H1 (cell line): Measurements from ENCODE around the gene TTBK1. TPM values are rescaled to one million over a fixed set of nuclear protein-coding genes. Genes with fewer than 3 reads are reported as not detected.

Source experiments
- CTCF ChIA-PET: fragments of 300-600 bp; sonication (Branson Sonifier 250); formaldehyde crosslinking; loops from one replicate; lab custom pipeline; 2021; ENCODE audit not compliant: partially characterized antibody; lab: Charles Lee
- POLR2A ChIA-PET: fragments of 300-600 bp; sonication (Branson Sonifier 250); formaldehyde crosslinking; loops from one replicate; lab custom pipeline; 2021; ENCODE audit warnings: inconsistent platforms; ENCODE audit not compliant: partially characterized antibody; lab: Charles Lee
- DNase-seq, 2 experiments: peaks; one replicate each; pipeline versions ENCODE4 v3.0.0 to v3.0.0-alpha.2; 2010 to 2022; ENCODE audit warnings: low spot score in 2 of 2, low read depth in 1 of 2, mixed read lengths in 1 of 2
- FAIRE-seq: peaks from 2 replicates; lab custom pipeline; 2011; peaks lifted over from hg19 to GRCh38; lab: Jason Lieb, UNC
- H2AFZ ChIP-seq: 2 replicates; pipeline ENCODE4 v1.8.1; 2012; ENCODE audit warnings: low read length, inconsistent platforms
- H2AK5ac ChIP-seq: 2 replicates; pipeline ENCODE4 v1.6.1; 2013; ENCODE audit warnings: low read depth, low read length
- H2BK120ac ChIP-seq: replicated peaks from 2 replicates; pipeline ENCODE3; 2013; ENCODE audit warnings: low read depth, low read length, inconsistent platforms
- H2BK12ac ChIP-seq: 2 replicates; pipeline ENCODE4 v1.6.1; 2013; ENCODE audit warnings: low read depth, low read length
- H2BK15ac ChIP-seq: 2 replicates; pipeline ENCODE4 v1.6.1; 2013; ENCODE audit warnings: low read length
- H2BK20ac ChIP-seq: 2 replicates; pipeline ENCODE4 v1.6.1; 2013; ENCODE audit warnings: low read length
- H2BK5ac ChIP-seq: 2 replicates; pipeline ENCODE4 v1.6.1; 2013; ENCODE audit warnings: low read depth, low read length
- H3K14ac ChIP-seq: 2 replicates; pipeline ENCODE4 v1.6.1; 2013; ENCODE audit warnings: inconsistent platforms; ENCODE audit not compliant: insufficient read length
- H3K18ac ChIP-seq: 2 replicates; pipeline ENCODE4 v1.6.1; 2013; ENCODE audit warnings: low read length; ENCODE audit errors: extremely low read depth
- H3K23ac ChIP-seq: 2 replicates; pipeline ENCODE4 v1.6.1; 2013; ENCODE audit warnings: inconsistent platforms; ENCODE audit not compliant: insufficient read length
- H3K23me2 ChIP-seq: 2 replicates; pipeline ENCODE4 v1.6.1; 2013; ENCODE audit warnings: low read depth, low read length
- H3K27ac ChIP-seq: 2 replicates; pipeline ENCODE4 v1.6.1; 2011; ENCODE audit warnings: low read depth, low read length, inconsistent platforms
- H3K27me3 ChIP-seq, 4 experiments: replicated peaks in 1 of 4; 1 replicate in 1 of 4; 2 replicates in 3 of 4; pipeline versions ENCODE4 v1.6.1 to v1.8.1; 2011 to 2013; ENCODE audit warnings: low read length in 3 of 4, mild to moderate bottlenecking in 3 of 4, inconsistent platforms in 2 of 4, mixed read lengths in 2 of 4, moderate library complexity in 1 of 4; ENCODE audit not compliant: control insufficient read depth in 3 of 4, insufficient read depth in 3 of 4; ENCODE audit errors: extremely low read depth in 1 of 4
- H3K36me3 ChIP-seq, 4 experiments: 2 replicates each; pipeline versions ENCODE4 v1.6.1 to v1.8.1; 2011 to 2013; ENCODE audit warnings: mild to moderate bottlenecking in 4 of 4, low read length in 3 of 4, moderate library complexity in 2 of 4, control low read depth in 1 of 4, inconsistent platforms in 1 of 4; ENCODE audit not compliant: insufficient read depth in 4 of 4, control insufficient read depth in 2 of 4
- H3K4ac ChIP-seq: replicated peaks from 2 replicates; pipeline ENCODE3; 2013; ENCODE audit warnings: low read length, low read depth, mixed read lengths, inconsistent platforms; ENCODE audit not compliant: insufficient read length
- H3K4me1 ChIP-seq, 4 experiments: replicated peaks in 1 of 4; 1 replicate in 1 of 4; 2 replicates in 3 of 4; pipeline versions ENCODE4 v1.6.1 to v1.8.1; 2011 to 2013; ENCODE audit warnings: low read length in 3 of 4, inconsistent platforms in 2 of 4, mixed read lengths in 1 of 4; ENCODE audit not compliant: insufficient read depth in 4 of 4, control insufficient read depth in 3 of 4
- H3K4me2 ChIP-seq, 2 experiments: 2 replicates each; pipeline versions ENCODE4 v1.6.1 to v1.8.1; 2011 to 2013; ENCODE audit warnings: low read depth in 2 of 2, low read length in 2 of 2, control low read depth in 1 of 2, inconsistent platforms in 1 of 2, mild to moderate bottlenecking in 1 of 2; ENCODE audit not compliant: insufficient read depth in 1 of 2
- H3K4me3 ChIP-seq, 4 experiments: fragments of 200-600, 300-600 bp in 1 of 4; sonication (generic), shearing (Covaris generic), sonication (Bioruptor Twin) in 1 of 4; 2 replicates each; pipeline versions ENCODE4 v1.5.1 to v1.8.1; 2011 to 2016; ENCODE audit warnings: low read length in 4 of 4, low read depth in 3 of 4, control low read depth in 2 of 4, inconsistent platforms in 2 of 4, mild to moderate bottlenecking in 2 of 4, mixed read lengths in 1 of 4, moderate library complexity in 1 of 4; ENCODE audit not compliant: insufficient read depth in 2 of 4; ENCODE audit errors: extremely low read depth in 1 of 4
- H3K56ac ChIP-seq: replicated peaks from 2 replicates; pipeline ENCODE3; 2013; ENCODE audit warnings: low read depth, mild to moderate bottlenecking, mixed read lengths, low read length, inconsistent platforms; ENCODE audit not compliant: insufficient read length
- H3K79me1 ChIP-seq: 2 replicates; pipeline ENCODE4 v1.6.1; 2013; ENCODE audit warnings: low read depth, low read length, control low read depth
- H3K79me2 ChIP-seq, 2 experiments: 2 replicates each; pipeline versions ENCODE4 v1.6.1 to v1.8.1; 2012 to 2013; ENCODE audit warnings: low read length in 2 of 2, mild to moderate bottlenecking in 2 of 2, inconsistent platforms in 1 of 2; ENCODE audit not compliant: insufficient read depth in 2 of 2, control insufficient read depth in 1 of 2
- H3K9ac ChIP-seq, 4 experiments: replicated peaks in 1 of 4; 1 replicate in 1 of 4; 2 replicates in 3 of 4; pipeline versions ENCODE4 v1.6.1 to v1.8.1; 2011 to 2013; ENCODE audit warnings: low read depth in 3 of 4, low read length in 3 of 4, control low read depth in 2 of 4, mild to moderate bottlenecking in 2 of 4, moderate library complexity in 2 of 4, inconsistent platforms in 1 of 4; ENCODE audit errors: extremely low read depth in 1 of 4
- H3K9me3 ChIP-seq, 2 experiments: 2 replicates each; pipeline versions ENCODE4 v1.6.1 to v1.8.1; 2012 to 2013; ENCODE audit warnings: mild to moderate bottlenecking in 2 of 2, moderate library complexity in 2 of 2, control low read depth in 1 of 2, inconsistent platforms in 1 of 2, low read depth in 1 of 2, low read length in 1 of 2, mixed read lengths in 1 of 2; ENCODE audit not compliant: insufficient read depth in 2 of 2
- H4K20me1 ChIP-seq, 2 experiments: replicated peaks in 1 of 2; 2 replicates each; pipeline versions ENCODE3 to v1.8.1; 2011 to 2013; ENCODE audit warnings: inconsistent platforms in 2 of 2, low read length in 2 of 2, mild to moderate bottlenecking in 1 of 2; ENCODE audit not compliant: insufficient read depth in 2 of 2, control insufficient read depth in 1 of 2
- H4K5ac ChIP-seq: 2 replicates; pipeline ENCODE4 v1.6.1; 2013; ENCODE audit warnings: low read length, low read depth, mixed read lengths, inconsistent platforms; ENCODE audit not compliant: insufficient read length
- H4K8ac ChIP-seq: 2 replicates; pipeline ENCODE4 v1.8.0; 2013; ENCODE audit warnings: mild to moderate bottlenecking, moderate library complexity, low read length, inconsistent platforms; ENCODE audit not compliant: insufficient read depth; ENCODE audit errors: extremely low read depth
- H4K91ac ChIP-seq: replicated peaks from 2 replicates; pipeline ENCODE3; 2013; ENCODE audit warnings: low read length, mixed read lengths, inconsistent platforms; ENCODE audit not compliant: insufficient read length
- EZH2 ChIP-seq: fragments of 200-600 bp; sonication (generic); IDR thresholded peaks from 2 replicates; pipeline ENCODE4 v1.7.1; 2012; ENCODE audit warnings: low read depth, mild to moderate bottlenecking, moderate library complexity, low read length, inconsistent platforms; ENCODE audit not compliant: severe bottlenecking
- HDAC6 ChIP-seq: IDR thresholded peaks from one replicate; pipeline ENCODE4 v1.7.1; 2012; ENCODE audit warnings: low read depth, mild to moderate bottlenecking, inconsistent platforms, low read length, moderate library complexity
- KDM5A ChIP-seq: fragments of 200-600 bp; IDR thresholded peaks from 2 replicates; pipeline ENCODE4 v1.7.1; 2012; ENCODE audit warnings: mild to moderate bottlenecking, low read length, inconsistent platforms, mixed read lengths
- NRF1 ChIP-seq: IDR thresholded peaks from 2 replicates; pipeline ENCODE4 v1.6.1; 2011; ENCODE audit warnings: mild to moderate bottlenecking, low read depth, low read length, improper control_type of control experiment
- POLR2A ChIP-seq, 2 experiments: IDR thresholded peaks; 1 replicate in 1 of 2; 2 replicates in 1 of 2; pipeline ENCODE4 v1.6.1; 2011; ENCODE audit warnings: low read depth in 2 of 2, low read length in 2 of 2, mild to moderate bottlenecking in 2 of 2; ENCODE audit errors: control extremely low read depth in 1 of 2
- POU5F1 ChIP-seq: IDR thresholded peaks from 2 replicates; pipeline ENCODE4 v1.6.1; 2011; ENCODE audit warnings: low read depth, mild to moderate bottlenecking, low read length, moderate library complexity
- SIRT6 ChIP-seq: IDR thresholded peaks from one replicate; pipeline ENCODE4 v1.7.1; 2012; ENCODE audit warnings: low read length, inconsistent platforms
- TEAD4 ChIP-seq: IDR thresholded peaks from 2 replicates; pipeline ENCODE4 v1.6.1; 2012; ENCODE audit warnings: low read depth, low read length, inconsistent platforms, mixed read lengths
- YY1 ChIP-seq: IDR thresholded peaks from 2 replicates; pipeline ENCODE4 v1.6.1; 2011; ENCODE audit warnings: low read depth, mild to moderate bottlenecking, low read length
- WGBS, 2 experiments: shearing (Covaris generic) in 1 of 2; methylation state at CpG; one replicate each; pipeline versions ENCODE4 v1.1.6 to v1.1.7; 2013 to 2015; ENCODE audit warnings: low lambda C conversion rate in 2 of 2, mixed read lengths in 2 of 2, inconsistent platforms in 1 of 2, low coverage in 1 of 2, missing lambda C conversion rate in 1 of 2; ENCODE audit not compliant: insufficient replicate concordance in 2 of 2, insufficient coverage in 1 of 2, insufficient read length in 1 of 2; ENCODE audit errors: extremely low coverage in 1 of 2, missing lambda C conversion rate in 1 of 2; 5-methylcytosine and 5-hydroxymethylcytosine counted together
- polyA plus RNA-seq, 7 experiments: library from polyadenylated mRNA; depleted of rRNA in 3 of 7; stranded (reverse) in 5 of 7; unstranded in 2 of 7; fragments of >200 nt in 5 of 7; fragments of 200-250 nt in 2 of 7; gene quantifications; 1 replicate in 5 of 7; 2 replicates in 1 of 7; 4 replicates in 1 of 7; pipeline versions ENCODE4 v1.2.1 to v1.2.3, GENCODE V29; 2011 to 2013; ENCODE audit warnings: missing spikeins in 2 of 7, mixed read lengths in 2 of 7
- total RNA-seq: library from RNA; stranded (reverse); fragmentation: NEBNext Ultra II Directional; extraction: Animal tissue kit (Norgen Biotek cat#: 25700); gene quantifications from 2 replicates; pipeline ENCODE4 v1.2.1, GENCODE V29; 2021

The TTBK1 gene
- total and polyA plus RNA-seq, 2 of the 8 experiments (the other 6 are each of a cell fraction or from before 2014, with no cell fraction given), result 0.53 to 1.6 TPM

- 82% methylated on average over 12 of the region's 12 CpGs; no CpG with 5 or more reads in 1 of the 2 experiments for WGBS, 2 experiments
- Histone ChIP-seq H4K91ac (peak overlapping the region; percentile 1), H3K4ac (no peak overlapping the region), H3K14ac (no peak overlapping the region), H2BK15ac (0 out of 2 replicates have a peak overlapping the region, but pooled peaks have one; percentile 46), H3K79me2 (no peaks in the 10 kb centered on the region), H3K56ac (no peak overlapping the region), H4K20me1 (peaks cover 0 to 2% of the 10 kb centered on the region in 2 experiments), H2AFZ (no peak overlapping the region), H3K79me1 (no peaks in the 10 kb centered on the region), H3K27ac (no peak overlapping the region), H3K4me1 (no peaks in the 10 kb centered on the region; a peak in 1 of 7 replicates), H3K4me2 (no peak overlapping the region), H3K23me2 (no peaks in the 10 kb centered on the region), H3K23ac (no peak overlapping the region), H3K9me3 (no peaks in the 10 kb centered on the region), H3K27me3 (no peaks in the 10 kb centered on the region; a peak in 1 of 7 replicates), H4K8ac (no peak overlapping the region), H3K9ac (no peak overlapping the region), H2BK120ac (no peak overlapping the region), H3K18ac (no peak overlapping the region), H2AK5ac (no peak overlapping the region), H3K4me3 (no peak overlapping the region), H2BK5ac (no peak overlapping the region), H4K5ac (no peak overlapping the region), H2BK20ac (no peak overlapping the region), H3K36me3 (no peaks in the 10 kb centered on the region), H2BK12ac (no peak overlapping the region)
- TF ChIP-seq POLR2A (IDR thresholded peaks at IDR 0.05; ENCODE audit: control extremely low read depth in 1 of 2, low read depth in 2 of 2, low read length in 2 of 2), result no peak
- no peak for TF ChIP-seq EZH2
- TF ChIP-seq HDAC6, result no peak
- peak; percentile 52; the same call in 1 of the 2 replicates for TF ChIP-seq YY1
- no peak for TF ChIP-seq NRF1
- no peak for TF ChIP-seq SIRT6
- no peak for TF ChIP-seq TEAD4
- no peak for TF ChIP-seq KDM5A
- TF ChIP-seq POU5F1, result no peak
- FAIRE-seq (no peak), DNase-seq (no peak)
- CTCF ChIA-PET, result interaction anchor here (0.9 to 1.6 kb wide), 5 partner anchors 19 to 235 kb away, joined by 3 to 4 read pairs (median 3); no protein-coding TSS in a partner anchor
- POLR2A ChIA-PET, result interaction anchor here (1.0 to 1.4 kb wide), 2 partner anchors 9 to 11 kb away, joined by 5 to 6 read pairs; no protein-coding TSS in a partner anchor
Observed at GRCh38 chr6:43257367-43258145, 14.3 kb downstream of the TTBK1 start.
